Stimulated activated CD4-positive, alpha-beta T cell treated with anti-CD3 and anti-CD28 coated beads, Interleukin-1b, Interleukin-23, amount 100 ng/mL, for 48 hours (primary cell): ENCODE results near the gene HIF1AN.

Experiments used
- DNase-seq: peaks from one replicate; pipeline ENCODE4 v3.0.0-alpha.2; 2020

The HIF1AN gene

DNA sequence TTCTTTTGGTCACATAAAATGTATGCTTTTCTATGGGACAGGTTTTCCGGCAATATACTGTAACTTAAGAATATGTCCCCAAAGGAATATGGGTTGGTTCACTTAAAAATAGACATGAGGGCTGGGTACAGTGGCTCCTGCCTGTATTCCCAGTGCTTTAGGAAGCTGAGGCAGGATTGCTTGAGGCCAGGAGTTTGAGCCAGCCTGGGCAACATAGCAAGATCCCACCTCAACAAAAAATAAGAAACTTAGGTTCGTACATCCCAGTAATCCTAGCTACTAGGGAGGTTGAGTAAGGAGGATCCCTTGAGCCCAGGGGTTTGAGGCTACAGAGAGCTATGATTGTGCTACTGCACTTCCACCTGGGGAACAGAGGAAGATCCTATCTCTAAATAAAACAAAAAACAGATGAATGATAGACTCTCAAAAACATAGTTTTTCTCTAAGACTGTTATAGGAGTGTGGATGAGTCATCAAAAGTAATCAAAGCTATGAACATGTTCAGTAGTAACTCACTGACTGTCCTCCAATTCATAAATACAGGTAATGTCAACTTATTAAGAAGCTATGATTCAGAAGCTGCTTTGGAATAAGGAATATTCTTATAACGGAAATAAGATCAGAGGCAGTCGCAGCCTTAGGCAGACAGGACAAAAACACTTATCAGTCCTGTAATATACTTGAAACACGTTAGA lies 13.5 kb upstream of the HIF1AN start:
- no peak for DNase-seq

DNA sequence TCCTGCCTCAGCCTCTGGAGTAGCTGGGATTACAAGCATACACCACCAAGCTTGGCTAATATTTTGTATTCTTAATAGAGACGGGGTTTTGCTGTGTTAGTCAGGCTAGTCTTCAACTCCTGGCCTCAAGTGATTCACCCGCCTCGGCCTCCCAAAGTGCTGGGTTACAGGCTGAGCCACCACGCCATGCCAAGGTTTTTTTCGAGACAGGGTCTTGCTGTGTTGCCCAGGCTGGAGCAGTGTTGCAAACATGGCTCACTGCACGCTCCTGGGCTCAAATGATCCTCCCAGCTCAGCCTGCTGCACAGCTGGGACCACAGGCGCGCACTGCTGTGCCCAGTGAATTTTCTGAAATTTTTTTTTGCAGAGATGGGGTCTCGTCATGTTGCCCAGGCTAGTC lies 12.8 kb upstream of the HIF1AN start:
- no peak for DNase-seq

DNA sequence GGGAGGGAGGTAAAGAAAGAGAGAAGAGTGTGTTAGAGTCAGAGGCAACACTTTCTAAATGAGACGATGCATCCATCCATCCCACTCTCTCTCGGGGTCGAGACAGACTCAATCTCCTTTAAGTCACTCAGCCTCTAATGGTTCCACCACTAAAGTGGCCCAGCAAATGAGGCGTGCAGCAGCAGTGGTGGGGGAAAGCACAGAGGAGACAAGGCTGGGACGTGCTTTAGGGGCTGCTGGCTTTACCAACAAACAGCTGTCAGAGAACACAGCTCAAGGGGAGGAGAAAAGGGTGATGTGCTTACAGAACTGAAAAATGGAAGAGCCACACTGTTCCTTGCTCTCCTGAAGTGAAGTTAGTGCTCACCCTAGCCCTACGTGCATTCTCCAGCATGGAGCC lies 11.5 kb upstream of the HIF1AN start:
- no peak for DNase-seq

DNA sequence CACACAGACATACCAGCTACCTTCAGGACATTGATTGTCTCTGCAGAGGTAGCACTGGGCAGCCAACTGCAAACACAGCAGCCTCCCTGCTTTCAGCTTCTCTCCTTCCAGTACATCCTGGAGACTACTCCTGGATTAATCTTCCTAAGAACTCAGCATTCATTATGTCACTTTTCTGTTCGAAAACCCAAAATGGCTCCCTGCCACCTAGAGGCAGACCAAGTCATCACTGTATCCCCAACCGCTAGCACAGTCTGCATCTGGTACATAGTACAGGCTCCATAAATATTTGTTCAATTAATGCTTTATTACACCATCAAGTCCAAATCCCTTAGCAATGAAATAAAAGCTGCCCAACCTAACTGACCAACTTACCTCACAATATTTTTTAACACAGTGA lies 11.1 kb upstream of the HIF1AN start:
- no peak for DNase-seq

DNA sequence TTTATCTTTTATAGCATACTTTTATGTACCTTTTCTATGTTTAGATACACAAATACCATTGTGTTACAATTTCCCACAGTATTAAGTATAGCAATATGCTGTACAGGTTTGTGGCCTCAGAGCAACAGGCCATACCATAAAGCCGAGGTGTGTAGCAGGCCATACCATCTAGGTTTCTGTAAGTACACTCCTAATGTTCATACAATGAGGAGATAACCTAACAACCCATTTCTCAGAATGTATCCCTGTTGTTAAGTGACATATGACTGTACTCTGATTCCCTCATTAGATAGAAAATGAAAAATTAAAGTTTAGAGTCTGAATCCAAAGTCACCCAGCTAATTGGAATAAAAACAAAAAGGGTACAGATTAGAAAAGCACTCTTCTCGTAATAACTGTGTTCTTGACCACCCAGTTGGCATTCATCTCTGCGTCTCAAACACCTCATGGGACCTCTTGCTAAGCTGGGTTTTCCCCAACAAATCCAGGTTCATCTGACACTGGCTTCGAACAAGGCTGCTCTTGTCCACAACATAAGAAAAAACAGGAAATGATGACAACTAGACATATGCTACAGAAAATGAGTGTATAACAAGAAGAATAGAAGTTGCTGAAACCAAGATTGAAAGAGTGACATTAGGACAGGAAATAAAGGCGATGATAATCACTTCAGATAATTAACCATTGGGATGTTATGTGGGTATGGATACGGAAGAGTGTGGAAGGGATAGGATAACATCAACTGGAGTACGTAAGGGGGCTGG lies 7.4 kb upstream of the HIF1AN start:
- DNase-seq: no peak

DNA sequence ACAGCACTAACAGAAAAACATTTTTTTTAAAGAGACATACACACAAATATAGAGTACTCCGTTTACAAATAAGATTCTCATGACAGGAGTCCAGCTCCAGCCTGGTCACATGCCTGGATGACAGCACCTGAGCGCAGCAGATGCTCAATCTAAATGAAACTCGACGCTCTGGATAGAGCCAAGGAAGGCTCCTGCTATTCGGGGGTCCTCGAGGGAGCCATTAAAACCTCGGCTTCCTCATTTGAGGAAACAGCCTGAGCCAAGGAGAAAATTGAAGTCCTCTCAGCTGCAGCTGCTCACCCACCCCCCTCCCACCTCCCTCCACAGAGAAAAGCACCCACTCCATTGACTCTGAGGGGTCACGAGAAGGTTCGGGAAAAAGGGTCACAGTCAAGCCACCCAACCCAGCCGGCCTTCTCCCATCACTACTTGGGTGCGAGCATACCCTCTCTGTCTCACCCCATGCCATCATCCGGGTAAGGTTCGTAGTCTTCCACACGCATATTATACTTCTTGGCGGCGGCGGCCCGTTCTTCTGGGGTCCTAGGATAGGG lies 6.7 kb upstream of the HIF1AN start:
- no peak for DNase-seq

DNA sequence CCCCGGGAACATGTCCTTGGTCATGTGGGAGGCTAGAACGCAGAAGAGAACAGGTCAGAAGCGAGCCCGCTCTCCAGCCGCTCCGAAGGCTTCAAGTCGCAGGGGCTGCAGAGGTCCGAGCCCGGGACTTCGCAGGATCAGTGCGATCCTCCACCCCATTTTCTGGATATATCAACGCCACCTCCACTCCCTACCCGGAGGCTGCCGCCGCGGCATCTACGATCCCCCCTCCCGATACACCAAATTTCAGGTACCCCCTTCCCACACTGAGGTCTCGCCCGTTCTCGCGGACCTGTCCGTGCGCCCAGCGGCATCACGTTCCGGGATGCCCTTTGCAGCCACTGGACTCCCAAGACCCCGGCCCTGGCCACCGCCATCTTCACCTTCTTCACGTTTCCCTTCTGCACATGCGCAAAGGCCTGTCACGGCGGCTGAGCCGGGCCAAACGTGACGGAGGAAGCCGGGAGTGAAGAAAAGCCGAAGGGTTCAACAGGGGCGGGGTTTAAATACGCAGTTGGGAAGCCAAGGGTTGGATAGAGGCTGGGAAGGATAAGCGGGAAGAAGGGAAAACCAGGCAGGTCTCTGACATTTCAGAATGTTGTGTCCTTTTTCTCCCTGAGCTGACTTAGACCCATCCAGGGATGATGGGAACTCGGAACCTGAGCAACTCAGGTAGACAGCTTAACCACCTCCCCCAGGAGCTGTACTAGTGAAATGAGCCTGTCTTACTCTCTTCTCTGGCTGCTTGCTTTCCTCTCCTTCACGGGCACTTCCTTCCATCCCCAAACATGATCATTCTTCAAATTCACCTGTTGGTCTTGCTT lies 6.1 kb upstream of the HIF1AN start, which contains the start of gene NDUFB8:
Gene NDUFB8, minus strand, starts transcription at position 397 of the 824 bp plus-strand sequence. Its CDS starts 20 bp downstream, at position 377.
- peak; percentile 89 for DNase-seq

DNA sequence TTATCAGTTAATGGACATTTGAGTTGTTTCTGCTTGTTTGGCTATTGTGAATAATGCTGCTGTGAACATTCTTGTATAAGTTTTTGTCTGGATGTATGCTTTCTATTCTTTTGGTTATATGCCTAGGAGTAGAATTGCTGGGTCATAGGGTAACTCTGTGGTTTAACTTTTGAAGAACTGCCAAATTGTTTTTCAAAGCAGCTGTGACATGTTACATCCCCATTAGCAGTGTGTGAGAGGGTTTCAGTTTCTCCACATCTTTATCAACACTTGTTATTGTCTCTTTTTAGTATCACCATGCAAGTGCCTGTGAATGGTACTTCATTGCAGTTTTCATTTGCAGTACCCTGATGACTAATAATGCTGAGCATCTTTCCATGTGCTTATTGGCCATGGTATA lies 4.0 kb upstream of the HIF1AN start:
- DNase-seq: no peak

DNA sequence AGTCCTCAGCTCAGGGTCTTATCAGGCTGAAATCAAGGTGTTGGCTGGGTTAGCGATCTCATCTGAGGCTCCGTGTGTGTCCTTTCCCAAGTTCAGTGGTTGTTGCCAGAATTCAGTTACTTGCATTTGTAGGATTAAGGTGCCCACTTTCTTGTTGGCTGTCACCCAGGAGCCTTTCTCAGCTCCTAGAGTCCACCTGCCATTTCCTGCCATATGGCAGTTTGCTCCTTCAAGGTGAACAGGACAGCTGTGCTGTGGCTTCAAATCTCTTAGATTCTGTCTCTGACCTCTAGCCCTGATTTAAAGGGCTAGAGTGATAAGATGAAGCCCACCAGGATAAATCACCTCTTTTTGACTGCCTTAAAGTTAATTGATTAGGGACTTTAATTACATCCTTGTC lies 1.0 kb upstream of the HIF1AN start:
- no peak for DNase-seq

DNA sequence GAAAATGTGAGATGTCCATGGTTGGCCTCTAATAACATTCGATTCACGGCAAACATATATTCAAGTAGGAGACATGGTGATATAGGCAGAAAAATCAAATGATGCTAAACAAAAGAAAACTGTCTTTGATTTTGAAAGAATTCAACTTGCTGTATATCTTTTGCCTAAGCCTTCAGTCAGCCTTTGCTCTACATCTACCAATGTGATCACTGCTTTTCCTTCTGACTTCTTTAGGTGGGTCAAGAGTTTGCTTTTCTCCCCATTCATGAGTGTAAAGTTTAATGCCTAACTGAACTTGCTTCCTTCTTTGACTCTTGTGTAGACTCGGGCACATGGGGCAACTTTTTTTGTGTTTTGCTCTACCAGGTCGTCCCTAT lies 417 bp upstream of the HIF1AN start:
- no peak for DNase-seq

DNA sequence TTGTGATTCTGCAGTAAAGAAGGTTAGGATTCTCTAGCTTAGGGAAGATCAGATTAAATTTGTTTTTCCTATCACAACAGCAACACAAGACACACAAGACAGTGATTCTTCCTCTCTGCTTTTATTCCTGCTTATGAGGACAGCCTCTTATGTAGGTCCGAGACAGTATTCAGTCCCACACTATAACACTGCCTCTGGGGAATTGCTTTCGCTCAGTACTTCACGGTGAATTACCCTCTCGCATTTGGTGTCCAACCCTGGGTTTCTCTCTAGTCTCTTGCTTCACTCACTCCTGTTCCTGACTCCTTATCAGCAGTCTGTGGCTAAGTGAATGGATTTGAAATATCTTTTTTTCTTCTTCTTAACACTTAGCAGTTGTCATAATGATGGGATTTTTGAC lies 1.7 kb downstream of the HIF1AN start:
- DNase-seq: no peak

DNA sequence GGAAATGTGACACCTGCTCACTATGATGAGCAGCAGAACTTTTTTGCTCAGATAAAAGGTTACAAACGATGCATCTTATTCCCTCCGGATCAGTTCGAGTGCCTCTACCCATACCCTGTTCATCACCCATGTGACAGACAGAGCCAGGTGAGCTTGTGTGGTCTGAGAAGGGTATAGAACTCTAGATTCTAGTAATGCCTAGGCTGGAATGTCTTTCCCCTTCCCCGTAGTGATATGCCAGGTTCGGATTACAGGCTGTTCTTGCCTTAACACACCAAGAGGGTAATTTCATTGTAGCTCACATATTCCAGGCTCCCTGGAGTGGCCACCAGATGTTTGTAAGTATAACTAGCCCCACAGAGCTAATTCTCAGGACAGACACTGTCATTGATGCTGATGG lies 9.2 kb downstream of the HIF1AN start:
- DNase-seq: no peak

DNA sequence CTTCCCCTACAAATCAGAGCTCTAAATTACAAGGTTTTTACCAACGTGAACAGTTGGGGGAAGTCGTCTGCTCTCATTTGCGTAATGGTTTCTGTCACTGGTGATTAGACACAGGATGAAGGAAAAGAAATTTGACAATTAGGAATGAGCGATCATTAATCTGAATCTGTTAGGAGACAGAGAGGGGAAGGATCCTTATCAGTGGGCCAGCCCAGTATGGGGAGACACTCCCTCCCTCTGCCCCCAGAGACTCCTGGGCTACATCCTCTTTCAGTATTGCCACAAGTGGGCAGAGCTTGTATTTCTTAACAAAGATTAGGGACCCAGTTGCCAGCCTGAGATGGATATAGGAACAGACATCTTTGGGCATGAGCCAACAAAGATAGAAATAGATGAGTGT lies 15.5 kb downstream of the HIF1AN start:
- no peak for DNase-seq

DNA sequence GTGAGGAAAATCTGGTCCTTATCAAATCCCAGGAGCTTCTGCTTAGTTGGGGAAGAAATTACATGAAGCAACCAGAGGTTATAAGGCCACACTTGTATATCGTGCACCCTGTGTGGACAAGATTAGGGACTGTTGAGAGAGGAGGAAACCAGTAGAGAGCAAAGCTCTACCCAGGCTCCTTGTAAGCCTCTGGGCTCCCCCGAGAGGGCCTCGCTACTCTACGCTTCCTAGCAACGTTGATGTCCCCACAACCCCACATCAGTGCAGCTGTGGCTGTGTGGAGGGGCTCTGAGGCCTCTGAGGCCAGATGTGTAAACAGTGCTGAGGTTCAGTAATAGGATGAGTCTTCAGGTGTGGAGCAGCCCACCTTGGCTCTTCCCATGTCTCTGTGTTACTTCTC lies 16.0 kb downstream of the HIF1AN start:
- no peak for DNase-seq

DNA sequence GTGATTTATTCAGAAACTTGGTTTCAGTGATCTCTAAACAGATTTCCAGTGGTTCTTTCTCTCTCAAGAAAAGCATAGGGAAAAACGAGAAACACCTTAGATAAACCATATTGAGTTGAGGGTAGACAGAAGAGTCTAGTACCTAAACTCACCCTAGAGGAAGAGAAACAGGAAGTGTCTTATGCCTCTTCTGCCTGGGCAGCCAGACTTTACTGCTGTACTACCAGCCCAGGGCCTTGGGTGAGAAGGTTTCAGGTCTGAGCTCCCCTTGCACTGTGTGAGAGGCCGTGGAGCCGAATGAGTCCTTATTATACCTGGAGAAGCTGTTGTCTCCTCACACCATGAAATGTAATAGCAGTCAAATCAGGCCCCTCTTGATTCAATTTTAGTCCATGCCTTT lies 18.2 kb downstream of the HIF1AN start:
- DNase-seq: no peak

DNA sequence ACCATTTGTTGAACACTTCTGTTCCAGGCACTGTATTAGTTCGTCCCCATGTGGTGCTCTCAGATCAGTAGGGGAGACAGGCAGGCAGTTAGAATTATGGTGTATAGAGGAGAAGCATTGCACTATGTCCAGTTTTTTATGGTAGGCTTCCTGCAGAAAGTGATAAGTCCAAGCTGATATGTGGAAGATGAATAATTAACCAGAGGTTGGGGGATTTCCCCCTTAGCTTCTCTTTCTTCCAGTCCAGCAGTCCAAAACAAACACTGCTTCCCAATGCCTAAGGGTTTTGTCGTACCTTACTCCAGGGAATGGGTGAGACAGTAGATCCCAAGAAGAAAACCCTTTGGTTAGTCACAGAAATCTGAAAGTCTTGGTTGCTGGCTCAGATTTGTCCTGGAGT lies 19.2 kb downstream of the HIF1AN start:
- DNase-seq: no peak

DNA sequence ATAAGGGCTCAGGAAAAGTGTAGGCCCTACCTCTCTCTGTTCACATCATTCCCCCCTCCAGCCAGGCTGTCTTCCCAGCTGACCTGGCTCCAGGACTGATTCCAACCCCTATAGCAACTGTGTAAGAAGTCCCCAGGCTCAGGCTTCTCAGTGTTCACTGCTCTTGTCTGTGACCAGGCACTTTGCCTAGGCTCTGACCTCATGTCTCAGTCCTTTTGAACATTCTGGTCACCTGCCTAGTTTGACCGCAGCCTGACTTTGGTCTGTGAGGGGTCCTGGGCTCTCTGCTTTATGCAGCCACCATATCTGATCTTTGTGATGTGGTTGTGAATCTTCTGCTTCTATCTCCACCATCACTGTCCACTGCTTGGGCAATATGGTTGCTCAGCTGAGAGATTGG lies 24.5 kb downstream of the HIF1AN start:
- DNase-seq: no peak

DNA sequence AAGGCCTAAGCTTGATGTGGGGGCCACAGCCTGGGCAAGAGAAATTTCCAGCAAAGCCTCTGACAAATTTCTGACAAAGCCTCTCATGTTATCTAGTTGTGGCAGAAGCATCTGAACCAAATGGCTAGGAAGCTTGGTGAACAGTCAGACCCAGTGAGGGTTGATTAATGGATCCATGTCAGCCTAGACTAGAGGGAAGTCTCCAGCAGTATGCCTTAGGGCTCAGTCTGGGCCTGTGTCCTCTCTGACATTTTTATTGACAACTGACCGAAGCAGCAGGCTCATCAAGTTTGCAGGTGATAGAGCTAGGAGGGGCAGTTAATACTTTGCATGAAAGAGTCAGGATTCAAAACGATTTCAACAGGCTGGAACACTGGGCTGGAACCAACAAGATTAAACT lies 25.3 kb downstream of the HIF1AN start:
- DNase-seq: no peak

DNA sequence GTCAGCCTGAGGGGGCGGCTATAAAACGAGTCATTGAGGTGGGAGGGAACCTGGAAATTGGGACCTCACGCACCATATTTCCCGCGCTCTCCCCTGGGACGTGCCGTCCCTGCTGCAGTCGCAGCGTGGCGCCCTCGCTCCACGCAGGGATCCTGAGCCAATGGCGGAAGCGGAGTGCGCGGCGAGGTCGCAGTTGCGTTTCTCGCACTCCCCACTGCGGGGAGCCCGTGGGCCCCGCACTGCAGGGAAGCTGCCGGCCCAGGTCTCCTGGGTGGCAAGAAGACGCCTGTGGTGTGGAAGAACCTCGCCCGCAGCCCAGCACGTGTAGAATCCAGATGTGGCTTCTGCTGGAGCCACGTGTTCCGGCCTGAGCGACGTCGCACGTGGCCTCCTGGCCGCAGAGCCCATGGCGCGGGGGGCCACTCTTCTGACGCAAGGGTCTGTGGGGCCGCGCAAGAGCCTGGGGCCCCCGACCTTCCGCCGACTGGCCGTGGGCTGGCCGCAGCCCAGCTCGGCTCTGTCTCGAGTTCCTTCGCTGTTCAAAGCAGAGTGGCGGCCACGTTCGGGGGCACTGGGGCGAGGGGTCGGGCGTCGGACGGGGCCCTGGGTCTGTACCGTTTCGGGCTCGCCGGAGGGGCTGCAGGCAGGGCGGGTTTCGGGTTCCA lies 26.4 kb downstream of the HIF1AN start:
- DNase-seq: peak; percentile 82

DNA sequence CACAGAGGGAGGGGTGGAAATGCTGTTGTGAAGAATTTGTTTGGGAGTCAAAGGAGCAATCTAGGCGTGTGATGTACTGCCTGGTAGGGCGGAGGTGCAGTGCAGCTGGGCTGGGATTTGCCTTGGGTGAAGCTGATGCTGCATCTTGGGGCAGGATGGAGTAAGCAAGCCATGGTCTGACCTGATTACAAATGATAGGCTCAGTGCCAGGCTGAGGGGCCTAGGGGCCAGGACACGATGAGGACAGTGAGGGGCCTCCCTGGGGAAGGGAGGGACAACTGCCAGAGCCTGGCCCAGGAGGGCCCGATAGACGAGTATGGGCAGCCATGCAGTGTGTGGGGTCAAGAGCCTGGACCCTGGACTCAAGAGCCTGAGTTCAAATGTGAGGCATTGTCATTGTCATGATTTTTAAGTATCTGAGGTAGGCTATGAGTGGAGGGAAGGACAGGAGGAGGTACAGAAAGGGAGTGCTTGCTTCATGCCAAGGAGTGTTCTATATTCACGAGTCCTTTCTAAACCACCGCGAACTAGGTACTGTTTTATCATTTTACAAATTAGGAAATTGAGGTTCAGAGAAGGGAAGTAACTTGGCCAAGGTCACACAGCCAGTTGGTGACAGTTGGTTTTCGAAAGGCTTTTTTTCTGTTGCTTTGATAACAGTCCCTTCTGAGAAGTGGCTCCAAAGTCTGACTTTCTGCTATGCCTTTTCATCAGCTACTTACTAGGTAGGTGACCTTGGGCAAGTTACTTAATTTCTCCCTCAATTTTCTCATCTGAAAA lies 29.7 kb downstream of the HIF1AN start:
- no peak for DNase-seq

DNA sequence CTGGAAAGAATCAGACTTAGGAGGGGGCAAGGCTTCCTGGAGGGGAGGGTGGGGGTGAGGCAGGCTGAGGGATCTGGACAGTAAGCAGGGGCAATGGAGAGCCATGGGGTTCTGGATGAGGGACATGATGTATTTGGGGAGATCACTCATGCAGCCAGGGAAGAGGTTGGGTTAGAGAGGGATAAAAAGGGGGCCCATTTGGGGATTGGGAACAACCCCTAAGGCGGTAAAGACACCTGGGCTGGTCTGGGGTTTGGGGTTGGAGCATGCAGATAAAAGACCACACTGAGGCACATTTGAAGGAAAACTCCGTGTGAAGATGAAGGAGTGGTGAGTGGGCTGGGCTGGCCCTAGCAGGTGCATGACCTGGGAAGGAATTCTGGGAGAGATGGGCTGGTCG lies 30.8 kb downstream of the HIF1AN start:
- DNase-seq: no peak

DNA sequence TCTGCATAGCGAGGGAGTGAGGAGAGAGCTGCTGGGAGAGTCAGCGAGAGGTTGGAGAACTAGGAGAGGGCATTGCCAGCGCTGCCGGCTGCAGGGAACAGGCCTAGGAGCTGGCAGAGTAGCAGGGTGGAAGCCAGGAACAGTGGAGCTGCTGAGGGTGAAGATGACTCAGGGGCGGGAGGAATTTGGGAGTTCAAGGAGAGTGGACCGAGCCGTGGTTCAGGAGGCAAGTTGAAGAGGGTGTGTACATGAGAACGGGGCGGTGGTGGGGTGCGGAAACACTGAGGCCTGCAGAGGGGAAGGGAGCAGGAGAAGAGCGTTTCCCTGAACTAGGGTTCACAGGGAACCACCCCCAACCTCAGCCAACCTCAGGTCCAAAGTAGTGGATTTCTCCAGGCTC lies 31.5 kb downstream of the HIF1AN start:
- no peak for DNase-seq
